GM19468 (cell line): ENCODE results near the gene TLDC2.
"Not testable (repeated sequence)": the region's sequence is repeated elsewhere in the genome, so short reads cannot be mapped to it uniquely, and the experiment has no call there.

ENCODE experiments used
- ATAC-seq: cut with Tn5 transposase; IDR thresholded peaks from one replicate; pipeline ENCODE4 v1.9.1; 2021; ENCODE audit warnings: mild to moderate bottlenecking, moderate library complexity, moderate number of reproducible peaks; ENCODE audit not compliant: unreplicated experiment; ENCODE audit errors: extremely low read depth

Gene TLDC2

DNA sequence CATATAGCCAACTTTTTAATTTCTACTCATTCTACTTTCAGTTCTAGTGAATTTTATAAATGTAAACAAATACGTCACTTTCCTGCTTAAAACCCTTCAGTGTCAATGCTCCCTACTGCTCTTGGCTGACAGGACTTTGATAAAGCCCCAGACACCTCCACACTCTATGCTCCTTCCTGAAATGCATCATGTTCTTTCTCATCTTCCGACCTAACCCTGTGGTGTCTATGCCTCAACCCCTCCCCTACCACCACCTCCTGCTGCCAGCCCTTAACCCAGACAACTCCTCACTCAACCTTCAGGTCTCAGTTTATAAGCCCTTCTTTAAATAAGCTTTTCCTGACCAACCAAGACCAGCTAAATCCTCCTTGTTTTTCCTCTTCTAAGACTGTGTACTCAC, 19.1 kb downstream of the TLDC2 start:
- ATAC-seq: no peak

GRCh38 chr20:36904690-36905089, 28.8 kb downstream of the TLDC2 start:
- no peak for ATAC-seq

GRCh38 chr20:36905566-36905965, 29.6 kb downstream of the TLDC2 start:
- ATAC-seq: not testable (repeated sequence)

DNA sequence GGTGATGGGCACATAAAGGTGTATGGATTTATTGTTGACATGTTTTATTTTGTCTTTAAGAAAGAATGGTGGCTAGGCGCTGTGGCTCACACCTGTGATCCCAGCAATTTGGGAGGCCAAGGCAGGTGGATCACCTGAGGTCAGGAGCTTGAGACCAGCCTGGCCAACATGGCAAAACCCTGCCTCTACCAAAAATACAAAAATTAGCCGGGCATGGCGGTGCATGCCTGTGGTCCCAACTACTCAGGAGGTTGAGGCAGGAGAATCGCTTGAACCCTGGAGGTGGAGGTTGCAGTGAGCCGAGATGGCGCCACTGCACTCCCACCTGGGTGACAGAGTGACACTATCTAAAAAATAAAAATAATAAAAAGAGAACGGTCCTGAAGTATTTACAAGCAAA, 30.1 kb downstream of the TLDC2 start:
- not testable (repeated sequence) for ATAC-seq

- no peak for ATAC-seq
Measured at GRCh38 chr20:36908603-36909002, 32.7 kb downstream of the TLDC2 start.

GRCh38 chr20:36916199-36916598, 40.3 kb downstream of the TLDC2 start:
- no peak for ATAC-seq

- no peak for ATAC-seq
Measured at GRCh38 chr20:36917240-36917639, 41.3 kb downstream of the TLDC2 start.

DNA sequence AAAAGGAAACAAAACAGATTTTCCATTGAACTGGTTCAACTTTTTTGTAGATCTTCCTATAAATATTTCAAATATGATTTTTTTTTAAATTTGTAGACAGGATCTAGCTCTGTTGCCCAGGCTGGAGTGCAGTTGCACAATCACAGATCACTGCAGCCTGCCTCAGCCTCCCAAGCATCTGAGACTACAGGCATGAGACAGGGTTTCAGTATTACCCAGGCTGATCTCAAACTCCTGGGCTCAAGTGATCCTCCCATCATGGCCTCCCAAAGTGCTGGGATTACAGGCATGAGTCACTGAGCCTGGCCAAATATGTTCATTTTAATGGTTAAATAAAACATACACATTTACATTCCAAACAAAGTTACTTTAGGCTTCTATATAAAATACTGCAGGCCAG, 42.0 kb downstream of the TLDC2 start:
- ATAC-seq: no peak

GRCh38 chr20:36919715-36920333, 43.9 kb downstream of the TLDC2 start:
- ATAC-seq: no peak

DNA sequence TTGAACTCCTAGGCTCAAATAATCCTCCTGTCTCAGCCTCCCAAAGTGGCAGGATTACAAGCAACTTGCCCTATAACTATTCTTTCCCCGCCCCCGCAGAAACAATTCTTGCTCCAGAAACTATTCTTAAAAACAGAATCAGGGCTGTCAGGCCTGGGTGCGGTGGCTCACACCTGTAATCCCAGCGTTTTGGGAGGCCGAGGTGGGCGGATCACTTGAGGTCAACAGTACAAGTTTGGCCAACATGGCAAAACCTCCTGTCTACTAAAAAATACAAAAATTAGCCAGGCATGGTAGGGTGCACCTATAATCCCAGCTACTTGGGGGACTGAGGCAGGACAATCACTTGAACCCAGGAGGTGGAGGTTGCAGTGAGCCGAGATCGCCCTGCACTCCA, 44.4 kb downstream of the TLDC2 start:
- no peak for ATAC-seq

- ATAC-seq: no peak
Measured at GRCh38 chr20:36924167-36925045, 48.5 kb downstream of the TLDC2 start.

DNA sequence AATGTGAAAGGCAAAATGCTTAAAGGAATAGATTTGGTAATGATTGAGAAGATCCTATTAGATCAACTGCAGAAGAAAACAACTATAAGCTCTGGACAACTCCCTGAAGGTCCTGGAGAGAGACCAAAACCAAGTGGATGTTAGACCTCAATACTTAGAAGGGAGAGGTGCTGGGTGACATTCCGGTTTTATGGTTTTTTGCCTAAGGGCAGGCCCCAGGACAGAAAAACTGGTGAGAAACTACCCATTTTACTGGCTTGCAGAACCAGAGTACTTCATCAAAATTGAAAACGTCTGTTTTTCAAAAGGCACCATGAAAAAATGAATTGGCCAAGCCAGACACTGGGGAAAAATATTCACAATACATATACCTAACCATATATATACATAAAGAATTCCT, 49.3 kb downstream of the TLDC2 start:
- ATAC-seq: no peak

GRCh38 chr20:36926653-36927200, 50.8 kb downstream of the TLDC2 start:
- no peak for ATAC-seq

GRCh38 chr20:36927704-36928103, 51.8 kb downstream of the TLDC2 start:
- ATAC-seq: no peak

DNA sequence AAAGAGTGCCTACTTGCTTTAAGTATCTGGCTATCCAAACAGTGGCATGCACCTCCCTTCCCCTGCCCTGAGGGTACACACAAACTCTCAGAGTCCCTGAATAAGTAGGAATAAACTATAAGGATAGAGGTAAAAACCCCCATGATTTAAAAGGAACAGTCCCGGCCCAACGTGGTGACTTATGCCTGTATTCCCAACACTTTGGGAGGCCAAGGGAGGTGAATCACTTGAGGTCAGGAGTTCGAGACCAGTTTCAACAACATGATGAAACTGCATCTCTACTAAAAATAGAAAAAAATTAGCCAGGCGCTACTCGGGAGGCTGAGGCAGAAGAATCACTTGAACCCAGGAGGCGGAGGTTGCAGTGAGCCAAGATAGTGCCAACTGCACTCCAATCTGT, 53.4 kb downstream of the TLDC2 start:
- ATAC-seq: no peak

- ATAC-seq: no peak
Measured at GRCh38 chr20:36929691-36930090, 53.8 kb downstream of the TLDC2 start.

- ATAC-seq: not testable (repeated sequence)
Measured at GRCh38 chr20:36932067-36932466, 56.1 kb downstream of the TLDC2 start.

GRCh38 chr20:36932476-36933426, 56.8 kb downstream of the TLDC2 start:
- no peak for ATAC-seq

DNA sequence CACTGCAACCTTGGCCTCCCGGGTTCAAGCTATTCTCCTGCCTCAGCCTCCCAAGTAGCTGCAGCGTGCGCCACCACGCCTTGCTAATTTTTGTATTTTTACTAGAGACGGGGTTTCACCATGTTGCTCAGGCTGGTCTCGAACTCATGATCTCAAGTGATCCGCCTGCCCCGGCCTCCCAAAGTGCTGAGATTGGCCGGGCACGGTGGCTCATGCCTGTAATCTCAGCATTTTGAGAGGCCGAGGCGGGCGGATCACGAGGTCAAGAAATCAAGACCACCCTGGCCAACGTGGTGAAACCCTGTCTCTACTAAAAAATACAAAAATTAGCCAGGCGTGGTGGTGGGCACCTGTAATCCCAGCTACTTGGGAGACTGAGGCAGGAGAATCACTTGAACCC, 57.6 kb downstream of the TLDC2 start:
- not testable (repeated sequence) for ATAC-seq

- no peak for ATAC-seq
Measured at GRCh38 chr20:36936341-36936740, 60.4 kb downstream of the TLDC2 start.
